HG03135 (cell line): ENCODE measurements around the gene FAM236D.
A peak's percentile ranks its signal among the peaks of the same experiment; 100 is the strongest.
"Not testable (repeated sequence)": the region's sequence is repeated elsewhere in the genome, so short reads cannot be mapped to it uniquely, and the experiment has no call there.

Experiments used
- ATAC-seq: cut with Tn5 transposase; IDR thresholded peaks from one replicate; pipeline ENCODE4 v1.9.1; 2021; ENCODE audit warnings: mild to moderate bottlenecking, moderate library complexity; ENCODE audit not compliant: unreplicated experiment

FAM236D gene

GRCh38 chrX:72808110-72808509, at the start of gene FAM236D:
TSS of gene FAM236D (minus strand) at chrX:72808210. CDS start at chrX:72808110, 100 bp downstream.
- ATAC-seq = not testable (repeated sequence)

DNA sequence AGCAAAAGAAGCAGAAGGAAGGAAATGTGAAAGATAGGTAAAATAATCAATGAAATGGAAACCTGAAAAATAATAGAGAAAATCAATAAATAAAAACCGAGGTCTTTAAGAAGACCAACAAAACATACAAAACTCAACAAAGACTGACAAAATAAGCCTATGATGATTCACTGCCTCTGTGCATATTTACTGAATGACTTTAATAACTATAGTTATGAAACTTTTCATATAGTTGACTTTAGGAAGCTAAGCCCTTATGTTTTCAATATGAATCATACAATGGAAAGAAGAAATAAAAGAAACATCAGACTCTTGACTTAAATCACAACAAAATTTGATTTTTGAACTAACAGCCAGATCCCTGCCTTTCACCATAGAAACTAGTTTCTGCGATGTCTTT, 29.5 kb upstream of the FAM236D start:
- ATAC-seq = not testable (repeated sequence)

- not testable (repeated sequence) for ATAC-seq
Observed at GRCh38 chrX:72830701-72831100, 22.7 kb upstream of the FAM236D start.

- ATAC-seq = not testable (repeated sequence)
Observed at GRCh38 chrX:72790390-72790789, 17.6 kb downstream of the FAM236D start.

DNA sequence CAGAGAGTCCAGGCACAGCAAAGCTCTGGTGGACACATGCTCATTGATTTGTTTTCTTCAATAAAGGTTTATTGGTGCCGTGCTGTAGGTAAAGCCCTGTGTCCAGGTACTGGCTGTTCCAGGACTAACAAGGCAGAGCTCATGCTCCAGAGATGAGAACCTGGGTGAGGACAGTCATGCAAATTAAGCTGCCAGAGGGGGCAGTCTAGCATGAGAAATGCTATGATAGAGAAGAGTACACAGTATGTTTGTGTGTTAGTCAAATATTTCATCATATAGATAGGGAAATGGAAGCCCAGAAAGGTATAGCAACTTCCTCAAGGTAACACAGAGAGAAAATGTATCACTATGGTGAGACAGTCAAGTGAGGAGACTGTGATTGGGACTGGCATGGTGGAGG, 19.9 kb downstream of the FAM236D start:
- ATAC-seq = not testable (repeated sequence)

- ATAC-seq = not testable (repeated sequence)
Observed at GRCh38 chrX:72783964-72784363, 24.0 kb downstream of the FAM236D start.

DNA sequence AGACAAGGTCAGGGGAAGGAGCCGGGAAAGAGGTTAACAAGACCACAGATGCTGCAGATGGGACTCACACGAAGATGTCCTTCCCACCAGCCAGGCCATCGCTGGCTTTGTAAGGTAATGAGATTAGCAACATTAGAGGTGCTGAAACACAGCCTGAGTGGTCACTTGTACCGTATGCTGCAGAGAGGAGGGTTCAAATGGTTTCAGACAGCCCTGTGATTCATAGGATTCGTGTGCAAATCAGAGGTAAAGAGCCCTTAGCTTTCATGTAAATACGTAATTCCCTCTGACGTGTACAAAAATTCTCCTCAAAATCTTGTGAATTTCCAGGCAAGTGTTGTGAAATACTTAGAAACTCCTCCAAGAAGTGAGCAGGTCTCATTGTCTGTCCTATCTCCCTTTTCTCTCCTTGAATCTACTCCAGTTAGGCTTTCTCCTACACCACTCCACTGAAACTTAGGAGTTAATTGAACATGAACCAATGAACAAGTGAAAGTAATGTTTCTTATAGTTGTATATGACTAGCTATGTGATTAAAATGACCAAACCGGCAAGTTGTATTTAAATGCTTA, 24.6 kb downstream of the FAM236D start:
- ATAC-seq = not testable (repeated sequence)

DNA sequence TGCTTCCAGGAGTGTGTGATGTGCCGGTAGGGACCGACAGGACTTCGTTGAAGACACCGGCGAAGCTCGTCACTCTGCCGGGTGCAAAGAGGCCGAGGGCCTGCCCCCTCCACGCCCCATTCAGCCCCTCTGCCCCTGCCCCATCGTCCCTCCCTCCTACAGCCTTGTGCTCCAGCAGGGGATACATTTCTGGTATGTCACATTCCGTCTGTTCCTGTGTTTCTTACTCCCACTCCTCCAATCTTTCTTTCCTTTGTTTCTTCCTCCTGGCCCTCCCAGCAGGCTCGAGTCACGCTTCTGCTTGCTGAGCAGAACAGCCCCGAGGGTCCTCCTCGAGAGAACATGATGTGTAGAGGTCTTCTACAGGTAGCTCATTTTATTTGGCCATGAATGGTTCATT, 25.4 kb downstream of the FAM236D start, which contains the start of gene FAM236B:
FAM236B (minus strand) TSS at position 101 of the 400 bp plus-strand sequence; CDS start at position 1, 100 bp downstream.
- ATAC-seq = not testable (repeated sequence)

DNA sequence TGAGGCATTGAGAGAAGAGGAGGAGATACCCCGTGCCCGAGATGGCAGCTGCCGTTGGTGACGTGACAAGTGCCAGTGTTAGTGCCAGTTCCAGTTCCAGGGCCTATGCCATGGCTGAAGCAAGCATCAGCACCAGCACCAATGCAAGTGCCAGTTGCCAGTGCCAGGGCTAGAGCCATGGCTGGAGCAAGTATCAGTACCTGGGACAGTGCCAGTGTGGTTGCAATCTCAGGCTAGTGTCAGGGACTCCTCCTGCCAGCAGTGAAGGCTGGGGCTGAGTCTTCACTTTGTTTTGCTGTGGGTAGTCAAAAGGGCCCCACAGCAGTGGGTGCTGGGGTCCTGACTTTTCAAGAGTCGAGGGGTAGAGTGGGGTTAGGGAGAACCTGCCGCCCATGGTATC, 29.9 kb downstream of the FAM236D start:
- not testable (repeated sequence) for ATAC-seq

DNA sequence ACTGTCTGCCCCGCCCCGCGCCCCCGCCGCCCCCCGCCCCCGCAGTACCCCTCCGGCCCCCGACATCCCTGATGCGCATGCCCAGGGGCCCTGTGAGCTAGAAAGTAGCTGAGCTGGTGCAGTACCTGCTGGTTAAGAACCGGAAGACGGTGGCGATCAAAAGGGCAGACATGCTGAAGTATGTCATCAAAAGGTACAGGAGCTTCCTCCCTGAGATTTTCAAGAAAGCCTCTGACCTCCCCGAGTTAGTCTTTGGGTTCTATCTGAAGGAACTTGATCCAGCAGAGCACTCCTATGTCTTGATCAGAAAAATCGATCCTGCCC, 30.6 kb downstream of the FAM236D start:
- peak; percentile 61 for ATAC-seq

DNA sequence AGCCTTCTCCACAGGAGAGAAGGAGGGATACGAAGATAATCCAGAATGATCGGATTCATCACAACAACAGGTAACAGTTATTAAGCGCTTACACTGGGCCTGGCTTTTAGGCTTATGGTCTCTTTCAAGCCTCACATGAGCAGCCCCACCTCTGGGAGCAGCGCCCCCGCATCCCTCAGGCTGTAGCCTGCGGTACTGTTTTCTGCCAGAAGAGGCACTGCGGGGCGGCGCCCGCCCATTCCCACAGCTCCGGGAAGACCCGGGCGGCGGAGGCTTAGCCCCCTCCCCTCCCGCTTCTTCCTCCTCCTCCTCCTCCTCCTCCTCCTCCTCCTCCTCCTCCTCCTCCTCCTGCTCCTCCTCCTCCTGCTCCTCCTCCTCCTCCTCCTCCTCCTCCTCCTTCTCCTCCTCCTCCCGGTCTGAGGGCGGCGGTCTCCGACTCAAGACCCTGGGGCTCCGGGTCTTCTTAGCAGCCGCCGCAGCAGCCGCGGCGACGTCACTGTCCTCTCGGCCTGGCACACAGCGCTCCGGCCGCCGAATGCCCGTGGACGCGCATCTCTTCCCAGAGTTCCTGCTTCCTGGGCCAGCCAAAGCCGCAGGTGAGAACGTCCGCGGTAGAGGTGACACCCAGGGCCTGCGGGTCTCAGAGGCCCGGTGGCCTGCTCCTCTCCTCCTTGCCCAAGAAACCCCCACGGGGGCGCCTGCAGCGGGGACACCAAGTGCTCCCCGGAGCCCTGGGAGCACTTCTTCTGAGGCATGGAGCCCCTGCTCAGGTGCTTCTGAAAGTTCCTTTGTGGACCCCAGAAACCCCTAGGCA, 31.1 kb downstream of the FAM236D start, which contains the start of gene DMRTC1B:
DMRTC1B (plus strand) TSS at position 238 of the 814 bp plus-strand sequence. CDS start 68,246 bp downstream, outside the sequence.
- peak; percentile 71 for ATAC-seq

DNA sequence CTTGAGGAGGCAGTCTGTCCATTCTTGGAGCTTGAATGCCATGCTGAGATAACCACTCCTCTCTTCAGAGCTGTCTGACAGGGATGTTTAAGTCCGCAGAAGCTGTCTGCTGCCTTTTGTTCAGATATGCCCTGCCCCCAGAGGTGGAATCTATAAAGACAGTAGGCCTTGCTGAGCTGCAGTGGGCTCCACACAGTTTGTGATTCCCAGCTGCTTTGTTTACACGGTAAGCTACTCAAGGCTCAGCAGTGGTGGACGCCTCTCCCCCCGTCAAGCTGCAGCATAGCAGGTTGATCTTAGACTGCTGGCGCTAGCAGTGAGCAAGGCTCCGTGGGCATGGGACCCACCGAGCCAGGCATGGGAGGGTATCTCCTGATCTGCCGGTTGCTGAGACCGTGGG, 47.6 kb downstream of the FAM236D start:
- not testable (repeated sequence) for ATAC-seq
